ENCODE measurements around the gene SUPT5H. TPM values are rescaled to one million over a fixed set of nuclear protein-coding genes. Genes with fewer than 3 reads are reported as not detected.

The SUPT5H gene
- polyA plus RNA-seq, 1 donor from 2014 or later = 92.5 TPM

DNA sequence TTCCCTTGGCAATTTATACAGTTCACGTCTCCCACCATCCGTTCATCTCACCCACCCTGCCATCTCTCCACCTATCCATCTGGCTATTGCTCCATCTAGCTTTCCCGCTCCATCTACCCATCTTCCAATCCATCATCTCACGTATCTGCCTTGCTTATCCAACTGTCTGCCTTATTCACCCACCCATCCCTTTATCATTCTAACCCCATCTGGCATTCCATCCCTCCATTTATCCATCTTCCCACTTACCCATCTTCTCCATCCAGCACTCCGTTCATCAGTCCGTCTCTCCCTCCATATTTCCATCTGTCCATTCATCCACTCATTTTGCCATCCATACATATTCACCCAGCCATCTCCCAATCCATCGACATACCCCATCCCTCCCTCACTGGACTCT is 19.6 kb upstream of the SUPT5H start:
- H3K79me2 ChIP-seq (replicated peaks; ENCODE audit: insufficient read depth, low read length) = no peaks in the 10 kb centered on the region
- H3K36me3 ChIP-seq (ENCODE audit: insufficient read depth, low read length) = no peaks in the 10 kb centered on the region
- no peak overlapping the region for H3K27ac ChIP-seq (ENCODE audit: low read length)
- no peaks in the 10 kb centered on the region for H3K9me2 ChIP-seq (ENCODE audit: insufficient read depth, low read length)
- no peak overlapping the region for H3K4me2 ChIP-seq (ENCODE audit: low read length)
- H3F3A ChIP-seq (ENCODE audit: insufficient read depth, low read length, poor library complexity, severe bottlenecking) = no peaks in the 10 kb centered on the region
- H3K9me3 ChIP-seq (ENCODE audit: low read length) = no peaks in the 10 kb centered on the region
- no peaks in the 10 kb centered on the region for H4K20me1 ChIP-seq (ENCODE audit: insufficient read depth)
- H3K27me3 ChIP-seq (ENCODE audit: insufficient read depth, low read depth, low read length) = no peaks in the 10 kb centered on the region
- H3K9ac ChIP-seq (ENCODE audit: low read length) = no peak overlapping the region
- TF ChIP-seq TAF1 (IDR thresholded peaks at IDR 0.05; ENCODE audit: low read depth) = no peak
- no peak for TF ChIP-seq SMC3 (conservative IDR thresholded peaks at IDR 0.05; ENCODE audit: poor library complexity)
- TF ChIP-seq MXI1 (conservative IDR thresholded peaks at IDR 0.05; ENCODE audit: poor library complexity, severe bottlenecking) = no peak
- no peak for TF ChIP-seq EZH2 (IDR thresholded peaks at IDR 0.05; ENCODE audit: borderline replicate concordance, insufficient read depth, low read length, poor library complexity, severe bottlenecking)
- TF ChIP-seq, protein P1, sequence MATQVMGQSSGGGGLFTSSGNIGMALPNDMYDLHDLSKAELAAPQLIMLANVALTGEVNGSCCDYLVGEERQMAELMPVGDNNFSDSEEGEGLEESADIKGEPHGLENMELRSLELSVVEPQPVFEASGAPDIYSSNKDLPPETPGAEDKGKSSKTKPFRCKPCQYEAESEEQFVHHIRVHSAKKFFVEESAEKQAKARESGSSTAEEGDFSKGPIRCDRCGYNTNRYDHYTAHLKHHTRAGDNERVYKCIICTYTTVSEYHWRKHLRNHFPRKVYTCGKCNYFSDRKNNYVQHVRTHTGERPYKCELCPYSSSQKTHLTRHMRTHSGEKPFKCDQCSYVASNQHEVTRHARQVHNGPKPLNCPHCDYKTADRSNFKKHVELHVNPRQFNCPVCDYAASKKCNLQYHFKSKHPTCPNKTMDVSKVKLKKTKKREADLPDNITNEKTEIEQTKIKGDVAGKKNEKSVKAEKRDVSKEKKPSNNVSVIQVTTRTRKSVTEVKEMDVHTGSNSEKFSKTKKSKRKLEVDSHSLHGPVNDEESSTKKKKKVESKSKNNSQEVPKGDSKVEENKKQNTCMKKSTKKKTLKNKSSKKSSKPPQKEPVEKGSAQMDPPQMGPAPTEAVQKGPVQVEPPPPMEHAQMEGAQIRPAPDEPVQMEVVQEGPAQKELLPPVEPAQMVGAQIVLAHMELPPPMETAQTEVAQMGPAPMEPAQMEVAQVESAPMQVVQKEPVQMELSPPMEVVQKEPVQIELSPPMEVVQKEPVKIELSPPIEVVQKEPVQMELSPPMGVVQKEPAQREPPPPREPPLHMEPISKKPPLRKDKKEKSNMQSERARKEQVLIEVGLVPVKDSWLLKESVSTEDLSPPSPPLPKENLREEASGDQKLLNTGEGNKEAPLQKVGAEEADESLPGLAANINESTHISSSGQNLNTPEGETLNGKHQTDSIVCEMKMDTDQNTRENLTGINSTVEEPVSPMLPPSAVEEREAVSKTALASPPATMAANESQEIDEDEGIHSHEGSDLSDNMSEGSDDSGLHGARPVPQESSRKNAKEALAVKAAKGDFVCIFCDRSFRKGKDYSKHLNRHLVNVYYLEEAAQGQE (IDR thresholded peaks at IDR 0.05; ENCODE audit: borderline replicate concordance) = no peak
- TF ChIP-seq RAD21 (conservative IDR thresholded peaks at IDR 0.05) = no peak
- TF ChIP-seq POLR2AphosphoS5 (IDR thresholded peaks at IDR 0.05) = no peak
- TF ChIP-seq, protein P2, sequence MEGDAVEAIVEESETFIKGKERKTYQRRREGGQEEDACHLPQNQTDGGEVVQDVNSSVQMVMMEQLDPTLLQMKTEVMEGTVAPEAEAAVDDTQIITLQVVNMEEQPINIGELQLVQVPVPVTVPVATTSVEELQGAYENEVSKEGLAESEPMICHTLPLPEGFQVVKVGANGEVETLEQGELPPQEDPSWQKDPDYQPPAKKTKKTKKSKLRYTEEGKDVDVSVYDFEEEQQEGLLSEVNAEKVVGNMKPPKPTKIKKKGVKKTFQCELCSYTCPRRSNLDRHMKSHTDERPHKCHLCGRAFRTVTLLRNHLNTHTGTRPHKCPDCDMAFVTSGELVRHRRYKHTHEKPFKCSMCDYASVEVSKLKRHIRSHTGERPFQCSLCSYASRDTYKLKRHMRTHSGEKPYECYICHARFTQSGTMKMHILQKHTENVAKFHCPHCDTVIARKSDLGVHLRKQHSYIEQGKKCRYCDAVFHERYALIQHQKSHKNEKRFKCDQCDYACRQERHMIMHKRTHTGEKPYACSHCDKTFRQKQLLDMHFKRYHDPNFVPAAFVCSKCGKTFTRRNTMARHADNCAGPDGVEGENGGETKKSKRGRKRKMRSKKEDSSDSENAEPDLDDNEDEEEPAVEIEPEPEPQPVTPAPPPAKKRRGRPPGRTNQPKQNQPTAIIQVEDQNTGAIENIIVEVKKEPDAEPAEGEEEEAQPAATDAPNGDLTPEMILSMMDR (IDR thresholded peaks at IDR 0.05; ENCODE audit: poor library complexity, severe bottlenecking) = no peak
- no peak for TF ChIP-seq EP300 (conservative IDR thresholded peaks at IDR 0.05; ENCODE audit: poor library complexity, severe bottlenecking)
- no peak overlapping the region for H2AFZ ChIP-seq (ENCODE audit: low read depth, low read length)
- H3K4me3 ChIP-seq (ENCODE audit: low read length) = no peak overlapping the region

DNA sequence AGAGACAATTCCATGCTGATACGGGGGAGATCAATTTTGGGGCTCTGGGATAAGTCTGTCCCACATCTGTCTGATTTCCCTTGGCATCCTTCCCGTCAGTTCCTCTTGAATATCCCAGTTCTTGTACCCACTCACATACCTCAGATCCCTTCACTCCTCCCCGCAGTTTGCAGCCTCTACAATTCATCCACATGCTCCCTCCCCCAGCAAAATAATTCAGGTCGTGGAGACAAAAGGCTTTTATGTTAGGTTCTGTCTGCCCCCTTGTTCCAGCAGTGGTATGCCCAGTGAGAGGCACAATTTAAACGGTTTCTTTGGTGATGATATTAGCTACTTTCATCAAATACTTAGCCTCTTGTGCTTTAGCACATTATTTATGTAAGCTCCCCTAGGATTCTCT is 19.2 kb upstream of the SUPT5H start:
- Histone ChIP-seq H2AFZ (ENCODE audit: low read depth, low read length) (no peak overlapping the region), H4K20me1 (ENCODE audit: insufficient read depth) (no peaks in the 10 kb centered on the region), H3K9me3 (ENCODE audit: low read length) (no peaks in the 10 kb centered on the region), H3K4me2 (ENCODE audit: low read length) (no peak overlapping the region), H3F3A (ENCODE audit: insufficient read depth, low read length, poor library complexity, severe bottlenecking) (no peaks in the 10 kb centered on the region), H3K9ac (ENCODE audit: low read length) (no peak overlapping the region), H3K79me2 (replicated peaks; ENCODE audit: insufficient read depth, low read length) (no peaks in the 10 kb centered on the region), H3K9me2 (ENCODE audit: insufficient read depth, low read length) (no peaks in the 10 kb centered on the region), H3K27ac (ENCODE audit: low read length) (no peak overlapping the region), H3K4me3 (ENCODE audit: low read length) (no peak overlapping the region), H3K36me3 (ENCODE audit: insufficient read depth, low read length) (no peaks in the 10 kb centered on the region), H3K27me3 (ENCODE audit: insufficient read depth, low read depth, low read length) (no peaks in the 10 kb centered on the region)
- TF ChIP-seq POLR2AphosphoS5 (IDR thresholded peaks at IDR 0.05) (no peak), EZH2 (IDR thresholded peaks at IDR 0.05; ENCODE audit: borderline replicate concordance, insufficient read depth, low read length, poor library complexity, severe bottlenecking) (no peak), RAD21 (conservative IDR thresholded peaks at IDR 0.05) (no peak), MXI1 (conservative IDR thresholded peaks at IDR 0.05; ENCODE audit: poor library complexity, severe bottlenecking) (no peak), SMC3 (conservative IDR thresholded peaks at IDR 0.05; ENCODE audit: poor library complexity) (no peak), TAF1 (IDR thresholded peaks at IDR 0.05; ENCODE audit: low read depth) (no peak), EP300 (conservative IDR thresholded peaks at IDR 0.05; ENCODE audit: poor library complexity, severe bottlenecking) (no peak)
- TF ChIP-seq, protein P2 (IDR thresholded peaks at IDR 0.05; ENCODE audit: poor library complexity, severe bottlenecking) = no peak
- TF ChIP-seq, protein P1 (IDR thresholded peaks at IDR 0.05; ENCODE audit: borderline replicate concordance) = no peak

Data from neural cell (in vitro differentiated cells).